Panc1 (cell line): ENCODE results near the gene ZNF629. TPM values are rescaled to one million over a fixed set of nuclear protein-coding genes. Genes with fewer than 3 reads are reported as not detected.

Experiments
- ATAC-seq: fragments of 200-7000 bp; cut with Tn5 transposase; 2 replicates; pipeline ENCODE4 v1.9.1; 2020; ENCODE audit warnings: mild to moderate bottlenecking, moderate library complexity
- BruUV-seq: library from RNA; stranded (reverse); fragments of 400-500 nt; replicated peaks from 2 replicates; lab custom pipeline; 2021; lab: Mats Ljungman, UMichigan
- CTCF ChIA-PET: fragments of 300-600 bp; sonication (Branson Sonifier 250); formaldehyde crosslinking; loops from one replicate; lab custom pipeline; 2022; ENCODE audit warnings: antibody characterized with exemption; lab: Charles Lee
- POLR2A ChIA-PET: fragments of 300-600 bp; sonication (Branson Sonifier 250); formaldehyde crosslinking; loops from one replicate; lab custom pipeline; 2022; ENCODE audit warnings: antibody characterized with exemption; lab: Charles Lee
- DNase-seq: peaks from one replicate; pipeline ENCODE4 v3.0.0-alpha.2; 2010; ENCODE audit warnings: low read depth, low spot score
- H3K27ac ChIP-seq: 2 replicates; pipeline ENCODE4 v1.5.1; 2011; ENCODE audit warnings: mild to moderate bottlenecking, low read length, inconsistent platforms
- H3K27me3 ChIP-seq: fragments of 200-500 bp; sonication (Bioruptor generic); 2 replicates; pipeline ENCODE4 v1.6.0; 2014; ENCODE audit warnings: low read length, inconsistent platforms; ENCODE audit not compliant: control insufficient read depth, insufficient read depth
- H3K36me3 ChIP-seq: fragments of 200-500 bp; sonication (Bioruptor generic); 2 replicates; pipeline ENCODE4 v1.5.1; 2014; ENCODE audit warnings: inconsistent platforms, mild to moderate bottlenecking, low read length, moderate library complexity; ENCODE audit not compliant: control insufficient read depth, insufficient read depth
- H3K4me1 ChIP-seq: 2 replicates; pipeline ENCODE4 v1.5.1; 2011; ENCODE audit warnings: inconsistent platforms, mild to moderate bottlenecking, low read length, moderate library complexity; ENCODE audit not compliant: control insufficient read depth, insufficient read depth
- H3K4me3 ChIP-seq, 2 experiments: 2 replicates each; pipeline ENCODE4 v1.5.1; 2011 to 2012; ENCODE audit warnings: low read depth in 2 of 2, low read length in 2 of 2, mild to moderate bottlenecking in 2 of 2, inconsistent platforms in 1 of 2, moderate library complexity in 1 of 2
- H3K9me3 ChIP-seq: fragments of 200-500 bp; sonication (Bioruptor generic); 2 replicates; pipeline ENCODE4 v1.5.1; 2014; ENCODE audit warnings: low read depth, mild to moderate bottlenecking, inconsistent platforms, low read length, moderate library complexity; ENCODE audit not compliant: control insufficient read depth, insufficient read depth
- CTCF ChIP-seq: fragments of 450-650 bp; IDR thresholded peaks from 2 replicates; pipeline ENCODE4 v1.5.1; 2017; ENCODE audit warnings: mild to moderate bottlenecking
- POLR2AphosphoS5 ChIP-seq: IDR thresholded peaks from 2 replicates; pipeline ENCODE4 v1.6.1; 2012; ENCODE audit warnings: mild to moderate bottlenecking, low read depth, low read length, moderate library complexity
- REST ChIP-seq, 2 experiments: IDR thresholded peaks; 2 replicates each; pipeline ENCODE4 v1.6.1; 2011 to 2012; ENCODE audit warnings: low read depth in 2 of 2, control low read depth in 1 of 2, low read length in 1 of 2, mild to moderate bottlenecking in 1 of 2, moderate library complexity in 1 of 2; ENCODE audit not compliant: insufficient read depth in 1 of 2
- SIN3A ChIP-seq: IDR thresholded peaks from 2 replicates; pipeline ENCODE4 v1.6.1; 2012; ENCODE audit warnings: low read depth, mild to moderate bottlenecking, low read length, moderate library complexity, borderline replicate concordance; ENCODE audit not compliant: insufficient read depth
- TCF7L2 ChIP-seq: IDR thresholded peaks from 2 replicates; pipeline ENCODE4 v1.6.1; 2011; ENCODE audit warnings: mild to moderate bottlenecking, low read depth, low read length, inconsistent platforms
- in situ Hi-C: cut with HindIII; loops from 2 replicates; pipeline ENCODE4 v1.10.0; 2016; ENCODE audit warnings: low sequenced_read_pairs, low pct_unique_long_range_greater_than_20kb
- intact Hi-C: fragments of 100-400 bp; cut with micrococcal nuclease; formaldehyde crosslinking; loops from one replicate; pipeline ENCODE4 v1.10.0; 2022; ENCODE audit not compliant: unreplicated experiment
- total RNA-seq: library from RNA; stranded (reverse); gene quantifications from one replicate; pipeline ENCODE4 v1.2.1, GENCODE V29; 2021; ENCODE audit not compliant: unreplicated experiment

Gene ZNF629
- total RNA-seq, 1 experiment from 2014 or later: 19.2 TPM

DNA sequence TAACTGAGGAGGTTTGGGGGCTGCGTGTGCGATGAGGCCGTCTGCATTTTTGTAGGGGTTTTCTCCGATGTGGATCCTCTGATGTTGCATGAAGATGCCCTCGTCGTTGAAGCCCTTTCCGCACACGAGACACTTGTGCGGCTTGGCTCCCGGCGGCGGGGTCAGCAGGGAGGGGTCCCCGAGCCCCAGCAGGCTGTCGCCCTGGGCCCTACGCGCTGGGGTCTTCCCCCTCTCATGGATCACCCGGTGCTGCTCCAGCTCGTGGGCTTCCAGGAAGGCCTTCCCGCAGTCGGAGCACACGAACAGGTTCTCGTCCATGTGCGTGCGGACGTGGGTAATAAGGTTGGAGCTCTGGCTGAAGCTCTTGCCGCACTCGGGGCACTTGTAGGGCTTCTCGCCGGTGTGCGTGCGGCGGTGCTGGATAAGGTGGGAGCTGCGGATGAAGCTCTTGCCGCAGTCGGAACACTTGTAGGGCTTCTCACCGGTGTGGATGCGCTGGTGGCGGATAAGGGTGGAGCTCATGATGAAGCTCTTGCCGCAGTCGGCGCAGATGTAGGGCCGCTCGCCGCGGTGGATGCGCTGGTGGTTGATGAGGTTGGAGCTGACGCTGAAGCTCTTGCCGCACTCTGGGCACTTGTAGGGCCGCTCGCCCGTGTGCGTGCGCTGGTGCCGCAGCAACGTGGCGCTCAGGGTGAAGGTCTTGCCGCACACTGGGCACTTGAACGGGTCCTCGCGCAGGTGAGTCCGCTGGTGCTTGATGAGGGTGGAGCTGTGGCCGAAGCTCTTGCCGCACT is 4.3 kb downstream of the ZNF629 start:
- DNase-seq: no peak
- in situ Hi-C loops (no loop called here), intact Hi-C loops (no loop called here)
- peaks cover 8% of the 10 kb centered on the region; the same call in 1 of the 2 replicates for H3K36me3 ChIP-seq
- CTCF ChIA-PET: no interaction called here
- H3K4me1 ChIP-seq: peaks cover 20% of the 10 kb centered on the region
- H3K9me3 ChIP-seq: no peaks in the 10 kb centered on the region
- TF ChIP-seq SIN3A (no peak), TCF7L2 (no peak), POLR2AphosphoS5 (no peak), CTCF (no peak), REST (IDR thresholded peaks at IDR 0.05; ENCODE audit: insufficient read depth in 1 of 2, low read depth in 2 of 2, low read length in 1 of 2) (no peak)
- H3K4me3 ChIP-seq: no peak overlapping the region
- no peak for ATAC-seq
- POLR2A ChIA-PET: interaction anchor here (0.6 kb wide), 1 partner anchor 119 kb away, joined by 3 read pairs; no protein-coding TSS in a partner anchor
- no TSS peak for BruUV-seq
- H3K27me3 ChIP-seq: no peaks in the 10 kb centered on the region
- no peak overlapping the region for H3K27ac ChIP-seq

DNA sequence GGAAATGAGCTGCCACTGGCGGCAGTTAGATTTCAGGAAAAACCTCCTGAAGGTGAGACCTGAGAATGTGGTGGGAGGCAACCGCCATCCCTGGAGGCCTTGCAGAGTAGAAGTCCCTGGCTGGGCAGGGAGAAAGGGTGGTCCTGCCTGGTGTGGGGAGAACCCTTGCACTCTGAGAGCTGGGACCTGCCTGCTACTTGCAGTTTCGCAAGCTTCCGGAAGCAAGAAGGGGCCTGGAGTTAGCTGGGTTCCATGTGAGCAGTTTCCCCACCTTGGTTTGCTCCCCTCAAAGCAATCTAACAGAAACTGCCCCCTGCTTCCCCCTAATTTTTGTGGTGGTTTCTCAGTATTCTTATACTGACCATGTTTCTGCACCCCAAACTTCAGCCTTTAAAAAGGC is 6.5 kb downstream of the ZNF629 start:
- Histone ChIP-seq H3K27me3 (no peaks in the 10 kb centered on the region), H3K4me1 (peaks cover 17% of the 10 kb centered on the region), H3K4me3 (no peak overlapping the region), H3K36me3 (peaks cover 2% of the 10 kb centered on the region; the same call in 1 of the 2 replicates), H3K27ac (no peak overlapping the region), H3K9me3 (no peaks in the 10 kb centered on the region)
- in situ Hi-C loops: no loop called here
- BruUV-seq: no TSS peak
- DNase-seq (no peak), ATAC-seq (no peak)
- POLR2A ChIA-PET: no interaction called here
- intact Hi-C loops: no loop called here
- TF ChIP-seq TCF7L2 (no peak), REST (IDR thresholded peaks at IDR 0.05; ENCODE audit: insufficient read depth in 1 of 2, low read depth in 2 of 2, low read length in 1 of 2) (no peak), SIN3A (no peak), CTCF (no peak), POLR2AphosphoS5 (no peak)
- CTCF ChIA-PET: no interaction called here
